ENCODE data around the gene DOCK2. TPM values are rescaled to one million over a fixed set of nuclear protein-coding genes. Genes with fewer than 3 reads are reported as not detected.

DOCK2 gene
- polyA plus RNA-seq, 1 experiment, result 1.6 TPM

DNA sequence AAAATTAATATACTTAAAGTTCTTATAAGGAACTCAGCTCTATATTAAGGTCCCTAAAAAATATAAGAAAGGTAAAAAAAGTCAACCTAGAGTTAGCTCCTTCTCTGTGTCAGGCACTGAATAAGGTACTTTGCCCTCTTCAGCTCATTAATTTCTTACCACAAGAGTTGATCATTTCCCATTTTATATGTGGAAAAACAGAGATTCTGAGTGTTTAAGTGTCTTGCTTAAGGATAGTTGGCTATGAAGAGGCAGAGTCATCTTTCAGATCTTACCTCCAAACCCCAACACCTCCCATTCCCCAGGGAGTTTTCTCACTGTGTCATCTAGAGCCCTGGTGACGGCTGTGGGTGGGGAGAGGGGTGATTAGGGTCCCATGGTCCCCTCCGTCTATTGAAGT, 302.7 kb downstream of the DOCK2 start:
- Histone ChIP-seq H3K27ac (ENCODE audit: low read depth, low read length) (no peak overlapping the region), H3K27me3 (ENCODE audit: control insufficient read depth, insufficient read depth, low read length) (no peaks in the 10 kb centered on the region), H3K4me3 (ENCODE audit: low read depth, low read length) (no peak overlapping the region), H3K9me3 (ENCODE audit: control insufficient read depth, insufficient read depth, low read length) (no peaks in the 10 kb centered on the region)
- POLR2A ChIA-PET, result interaction anchor here (0.6 kb wide), 1 partner anchor 32 kb away, joined by 7 read pairs; no protein-coding TSS in a partner anchor
- DNase-seq (ENCODE audit: low read depth, low spot score), result no peak
- CTCF ChIA-PET, result interaction anchor here (0.8 kb wide), 2 partner anchors 41 kb away, joined by 3 read pairs; partner anchors contain the start of gene INSYN2B
- TF ChIP-seq, protein P1, sequence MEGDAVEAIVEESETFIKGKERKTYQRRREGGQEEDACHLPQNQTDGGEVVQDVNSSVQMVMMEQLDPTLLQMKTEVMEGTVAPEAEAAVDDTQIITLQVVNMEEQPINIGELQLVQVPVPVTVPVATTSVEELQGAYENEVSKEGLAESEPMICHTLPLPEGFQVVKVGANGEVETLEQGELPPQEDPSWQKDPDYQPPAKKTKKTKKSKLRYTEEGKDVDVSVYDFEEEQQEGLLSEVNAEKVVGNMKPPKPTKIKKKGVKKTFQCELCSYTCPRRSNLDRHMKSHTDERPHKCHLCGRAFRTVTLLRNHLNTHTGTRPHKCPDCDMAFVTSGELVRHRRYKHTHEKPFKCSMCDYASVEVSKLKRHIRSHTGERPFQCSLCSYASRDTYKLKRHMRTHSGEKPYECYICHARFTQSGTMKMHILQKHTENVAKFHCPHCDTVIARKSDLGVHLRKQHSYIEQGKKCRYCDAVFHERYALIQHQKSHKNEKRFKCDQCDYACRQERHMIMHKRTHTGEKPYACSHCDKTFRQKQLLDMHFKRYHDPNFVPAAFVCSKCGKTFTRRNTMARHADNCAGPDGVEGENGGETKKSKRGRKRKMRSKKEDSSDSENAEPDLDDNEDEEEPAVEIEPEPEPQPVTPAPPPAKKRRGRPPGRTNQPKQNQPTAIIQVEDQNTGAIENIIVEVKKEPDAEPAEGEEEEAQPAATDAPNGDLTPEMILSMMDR (IDR thresholded peaks at IDR 0.05; ENCODE audit: low read depth, low read length), result no peak

DNA sequence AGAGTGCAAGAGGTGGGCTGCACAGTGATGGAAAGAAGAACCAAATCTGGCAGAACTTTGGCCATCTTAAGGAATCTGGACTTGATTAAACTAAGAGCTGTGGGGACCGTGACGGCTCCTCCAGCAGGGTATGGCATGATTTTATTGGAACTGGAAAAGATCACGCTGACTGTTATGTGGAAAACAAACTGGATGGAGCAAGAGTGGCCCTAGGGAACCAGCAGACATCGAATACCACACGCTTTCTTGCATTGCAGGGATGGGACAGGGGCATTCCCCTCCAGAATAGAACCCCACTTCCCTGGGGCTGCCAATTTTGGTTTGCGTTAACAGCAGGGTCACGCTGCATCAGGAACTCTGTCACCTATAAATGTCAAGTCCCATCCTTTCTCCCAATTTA, 304.5 kb downstream of the DOCK2 start:
- Histone ChIP-seq H3K9me3 (ENCODE audit: control insufficient read depth, insufficient read depth, low read length) (no peaks in the 10 kb centered on the region), H3K4me3 (ENCODE audit: low read depth, low read length) (no peak overlapping the region), H3K27ac (ENCODE audit: low read depth, low read length) (no peak overlapping the region), H3K27me3 (ENCODE audit: control insufficient read depth, insufficient read depth, low read length) (no peaks in the 10 kb centered on the region)
- no peak for DNase-seq (ENCODE audit: low read depth, low spot score)
- ChIA-PET CTCF (no interaction called here), POLR2A (no interaction called here)
- TF ChIP-seq, protein P1 (IDR thresholded peaks at IDR 0.05; ENCODE audit: low read depth, low read length), result no peak

DNA sequence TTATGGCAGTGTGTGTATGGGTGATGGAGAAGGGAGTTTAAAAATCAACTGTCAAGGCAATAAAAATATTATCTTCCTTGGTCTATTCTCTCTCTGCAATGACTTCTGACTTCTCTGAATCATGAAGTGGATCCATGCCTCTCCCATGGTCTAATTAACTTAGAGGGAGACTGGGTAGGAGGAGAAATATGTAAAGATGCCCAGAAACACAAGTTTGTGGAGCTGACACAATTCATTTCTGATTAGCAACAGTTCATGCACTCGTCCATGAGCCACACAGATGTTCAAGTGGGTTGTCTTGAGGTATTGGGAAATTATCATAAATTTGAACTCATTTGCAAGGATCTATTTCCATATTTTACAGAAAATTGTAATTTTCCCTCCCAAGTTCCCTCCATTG, 305.1 kb downstream of the DOCK2 start:
- Histone ChIP-seq H3K9me3 (ENCODE audit: control insufficient read depth, insufficient read depth, low read length) (no peaks in the 10 kb centered on the region), H3K27ac (ENCODE audit: low read depth, low read length) (no peak overlapping the region), H3K4me3 (ENCODE audit: low read depth, low read length) (no peak overlapping the region), H3K27me3 (ENCODE audit: control insufficient read depth, insufficient read depth, low read length) (no peaks in the 10 kb centered on the region)
- DNase-seq (ENCODE audit: low read depth, low spot score), result no peak
- TF ChIP-seq, protein P1 (IDR thresholded peaks at IDR 0.05; ENCODE audit: low read depth, low read length), result no peak
- CTCF ChIA-PET, result interaction anchor here (1.2 kb wide), 1 partner anchor 38 kb away, joined by 9 read pairs; the partner anchor contains the start of gene INSYN2B
- POLR2A ChIA-PET, result no interaction called here

DNA sequence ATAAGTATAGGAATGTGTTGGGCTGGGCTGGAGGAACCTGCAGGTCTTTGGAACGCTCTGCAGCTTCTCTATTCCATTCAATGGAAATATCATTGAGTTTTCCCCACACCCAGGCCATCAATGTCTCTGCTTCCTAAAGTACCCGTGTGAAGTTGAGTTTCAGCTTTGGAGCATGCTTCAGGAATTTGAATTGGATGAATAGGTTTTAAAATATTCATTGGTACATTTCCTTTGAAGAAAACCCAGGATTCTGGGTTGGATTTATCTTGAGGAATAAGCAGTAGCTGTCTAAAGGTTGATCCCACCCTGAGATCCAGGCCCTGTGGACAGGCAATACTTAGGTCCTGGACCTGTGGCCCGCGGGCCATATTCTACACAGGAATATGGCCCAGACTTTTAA, 306.0 kb downstream of the DOCK2 start:
- CTCF ChIA-PET, result interaction anchor here (1.2 kb wide), 1 partner anchor 37 kb away, joined by 9 read pairs; the partner anchor contains the start of gene INSYN2B
- POLR2A ChIA-PET, result no interaction called here
- TF ChIP-seq, protein P1 (IDR thresholded peaks at IDR 0.05; ENCODE audit: low read depth, low read length), result no peak
- no peak for DNase-seq (ENCODE audit: low read depth, low spot score)
- no peak overlapping the region for H3K27ac ChIP-seq (ENCODE audit: low read depth, low read length)
- H3K27me3 ChIP-seq (ENCODE audit: control insufficient read depth, insufficient read depth, low read length), result no peaks in the 10 kb centered on the region
- no peak overlapping the region for H3K4me3 ChIP-seq (ENCODE audit: low read depth, low read length)
- no peaks in the 10 kb centered on the region for H3K9me3 ChIP-seq (ENCODE audit: control insufficient read depth, insufficient read depth, low read length)

DNA sequence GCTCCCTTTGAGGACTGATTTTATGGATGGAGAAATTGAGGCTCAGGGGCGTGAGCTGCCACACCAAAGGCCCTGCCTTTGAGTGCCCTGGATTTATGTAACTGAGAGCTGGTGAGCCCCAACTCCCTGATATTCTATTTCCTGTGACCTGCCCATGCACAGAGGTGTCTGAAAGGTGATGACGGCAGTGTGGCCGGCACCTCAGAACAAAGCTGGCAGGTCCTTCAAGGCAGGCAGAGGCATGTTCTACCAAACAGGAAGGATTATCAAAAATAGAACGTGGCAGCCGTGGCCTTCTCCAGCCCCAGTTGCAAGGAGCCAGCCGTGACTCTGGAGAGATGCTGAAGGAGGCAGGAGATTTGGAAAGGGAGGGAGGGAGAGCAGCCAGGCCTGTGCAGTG, 307.0 kb downstream of the DOCK2 start:
- Histone ChIP-seq H3K4me3 (ENCODE audit: low read depth, low read length) (no peak overlapping the region), H3K9me3 (ENCODE audit: control insufficient read depth, insufficient read depth, low read length) (no peaks in the 10 kb centered on the region), H3K27ac (ENCODE audit: low read depth, low read length) (no peak overlapping the region), H3K27me3 (ENCODE audit: control insufficient read depth, insufficient read depth, low read length) (no peaks in the 10 kb centered on the region)
- ChIA-PET CTCF (no interaction called here), POLR2A (no interaction called here)
- TF ChIP-seq, protein P1 (IDR thresholded peaks at IDR 0.05; ENCODE audit: low read depth, low read length), result no peak
- DNase-seq (ENCODE audit: low read depth, low spot score), result no peak

Data from AG04450 (cell line).